LoVo (cell line): ENCODE measurements around the gene MIF4GD.
A peak's percentile ranks its signal among the peaks of the same experiment; 100 is the strongest.
"Not testable (repeated sequence)": the region's sequence is repeated elsewhere in the genome, so short reads cannot be mapped to it uniquely, and the experiment has no call there.

Source experiments
- DNase-seq: peaks from one replicate; pipeline ENCODE4 v3.0.0-alpha.2; 2016; ENCODE audit warnings: low spot score

The MIF4GD gene

GRCh38 chr17:75288770-75289114 lies 17.7 kb upstream of the MIF4GD start:
- DNase-seq: peak; percentile 52

- no peak for DNase-seq
Measured at GRCh38 chr17:75288359-75288758, 17.3 kb upstream of the MIF4GD start.

- DNase-seq: no peak
Measured at GRCh38 chr17:75287221-75287620, 16.2 kb upstream of the MIF4GD start.

- no peak for DNase-seq
Measured at GRCh38 chr17:75285123-75285522, 14.1 kb upstream of the MIF4GD start.

GRCh38 chr17:75280189-75280588 lies 9.2 kb upstream of the MIF4GD start:
- not testable (repeated sequence) for DNase-seq

GRCh38 chr17:75277664-75278071 lies 6.6 kb upstream of the MIF4GD start:
- no peak for DNase-seq

- DNase-seq: no peak
Measured at GRCh38 chr17:75273977-75274708, 3.1 kb upstream of the MIF4GD start.

GRCh38 chr17:75272848-75273184 lies 1.8 kb upstream of the MIF4GD start:
- no peak for DNase-seq

- no peak for DNase-seq
Measured at GRCh38 chr17:75271955-75272847, 1.2 kb upstream of the MIF4GD start.

- peak; percentile 88 for DNase-seq
Measured at GRCh38 chr17:75271233-75271954, 363 bp upstream of the MIF4GD start.

- DNase-seq: peak; percentile 70
Measured at GRCh38 chr17:75270218-75270965, 639 bp downstream of the MIF4GD start.

- DNase-seq: no peak
Measured at GRCh38 chr17:75269844-75270217, 1.2 kb downstream of the MIF4GD start.

- no peak for DNase-seq
Measured at GRCh38 chr17:75267411-75268232, 3.4 kb downstream of the MIF4GD start.

GRCh38 chr17:75267153-75267410 lies 3.9 kb downstream of the MIF4GD start:
- no peak for DNase-seq

- no peak for DNase-seq
Measured at GRCh38 chr17:75266316-75267152, 4.5 kb downstream of the MIF4GD start.

- DNase-seq: no peak
Measured at GRCh38 chr17:75265614-75266315, 5.3 kb downstream of the MIF4GD start.

- no peak for DNase-seq
Measured at GRCh38 chr17:75263055-75263454, 8.0 kb downstream of the MIF4GD start.

- no peak for DNase-seq
Measured at GRCh38 chr17:75262112-75262606, 8.9 kb downstream of the MIF4GD start.

- DNase-seq: peak; percentile 93
Measured at GRCh38 chr17:75261336-75262111, 9.5 kb downstream of the MIF4GD start, which contains the start of the genes GGA3 and MRPS7. Gene GGA3, minus strand, starts transcription at chr17:75261606. Its CDS starts 19 bp downstream, at chr17:75261587. Gene MRPS7, plus strand, starts transcription at chr17:75261879. Its CDS starts 22 bp downstream, at chr17:75261901.
